Skin epidermis (tissue), 12 donors: ENCODE results near the gene TCF23.
A peak's percentile ranks its signal among the peaks of the same experiment; 100 is the strongest.
"Not testable (repeated sequence)": the region's sequence is repeated elsewhere in the genome, so short reads cannot be mapped to it uniquely, and the experiment has no call there.

Source experiments
- H3K27ac ChIP-seq, 21 experiments: fragments of 200-600 bp; sonication (generic) in 11 of 21; one replicate each; pipeline ENCODE4 v1.5.0; 2020; ENCODE audit warnings: mild to moderate bottlenecking in 3 of 21, inconsistent platforms in 2 of 21, moderate library complexity in 2 of 21
- H3K4me3 ChIP-seq, 7 experiments: fragments of 200-600 bp; sonication (generic) in 2 of 7; one replicate each; pipeline ENCODE4 v1.5.0; 2020; ENCODE audit warnings: inconsistent platforms in 2 of 7, mild to moderate bottlenecking in 2 of 7, moderate library complexity in 1 of 7

TCF23 gene

DNA sequence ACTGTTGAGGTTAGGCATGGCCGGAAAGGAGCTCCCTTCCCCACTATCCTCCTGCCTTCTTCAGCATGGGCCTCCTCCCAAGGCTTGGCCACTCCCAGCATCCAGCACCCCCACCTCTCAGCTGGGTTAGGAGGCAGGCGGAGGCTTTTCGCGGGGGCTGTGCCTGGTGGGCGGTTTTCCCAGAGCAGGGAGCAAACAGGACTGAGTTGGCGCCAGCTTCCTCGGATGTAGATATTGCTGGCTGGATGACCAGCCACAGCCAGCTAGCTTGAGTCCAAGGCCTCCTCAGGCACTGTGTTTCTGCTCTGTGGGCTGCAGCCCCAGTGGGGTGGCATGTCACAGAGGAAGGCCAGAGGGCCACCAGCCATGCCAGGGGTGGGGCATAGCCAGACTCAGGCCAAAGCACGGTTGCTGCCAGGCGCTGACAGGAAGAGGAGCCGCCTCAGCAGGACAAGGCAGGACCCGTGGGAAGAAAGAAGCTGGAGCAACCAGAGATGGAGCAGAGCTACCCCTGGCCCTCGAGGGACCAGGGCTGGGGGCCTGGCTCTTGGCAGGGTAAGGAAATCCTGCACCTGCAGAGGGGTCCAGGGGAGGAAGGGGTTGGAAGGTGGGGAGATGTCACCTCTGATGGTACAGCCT, at the start of gene TCF23:
Gene TCF23, plus strand, starts transcription at position 204 of the 639 bp plus-strand sequence. Its CDS starts 130 bp downstream, at position 334.
- H3K27ac ChIP-seq, result no peak within 1 kb of the TSS
- no peak within 1 kb of the TSS for H3K4me3 ChIP-seq

GRCh38 chr2:27099334-27099955, 49.4 kb upstream of the TCF23 start:
- Histone ChIP-seq H3K4me3 (no peak overlapping the region), H3K27ac (no peak overlapping the region)

DNA sequence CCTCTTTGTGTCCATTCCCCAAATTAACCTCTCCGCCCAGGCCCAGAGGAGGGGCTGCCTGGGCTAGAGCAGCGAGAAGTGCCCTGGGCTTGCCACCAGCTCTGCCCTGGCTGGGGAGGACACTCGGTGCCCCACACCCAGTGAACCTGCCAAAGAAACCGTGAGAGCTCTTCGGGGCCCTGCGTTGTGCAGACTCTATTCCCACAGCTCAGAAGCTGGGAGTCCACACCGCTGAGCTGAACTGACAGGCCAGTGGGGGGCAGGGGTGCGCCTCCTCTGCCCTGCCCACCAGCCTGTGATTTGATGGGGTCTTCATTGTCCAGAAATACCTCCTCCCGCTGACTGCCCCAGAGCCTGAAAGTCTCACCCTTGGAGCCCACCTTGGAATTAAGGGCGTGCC, 48.8 kb upstream of the TCF23 start:
- no peak overlapping the region for H3K4me3 ChIP-seq
- no peak overlapping the region for H3K27ac ChIP-seq

DNA sequence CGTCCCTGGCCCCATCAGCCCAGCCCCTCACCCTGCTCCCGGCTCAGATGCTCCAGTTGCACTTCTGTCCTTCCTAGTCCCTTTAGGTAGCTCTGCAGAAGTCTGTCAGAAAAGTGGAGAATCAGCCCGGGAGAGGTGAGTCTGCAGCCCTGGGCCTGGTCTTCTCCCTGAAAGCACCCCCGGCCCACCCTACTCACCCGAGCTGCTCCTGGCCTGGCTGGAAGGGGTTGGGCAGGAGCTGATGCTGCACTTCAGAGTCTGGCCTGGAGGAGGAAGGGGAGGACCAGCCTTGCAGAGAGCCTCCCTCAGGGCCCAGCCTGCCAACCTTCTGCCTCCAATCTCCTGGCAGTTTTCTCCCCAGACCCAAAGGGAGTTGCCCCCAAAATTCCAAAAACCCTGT, 46.5 kb upstream of the TCF23 start:
- H3K27ac ChIP-seq, result no peak overlapping the region
- no peak overlapping the region for H3K4me3 ChIP-seq

DNA sequence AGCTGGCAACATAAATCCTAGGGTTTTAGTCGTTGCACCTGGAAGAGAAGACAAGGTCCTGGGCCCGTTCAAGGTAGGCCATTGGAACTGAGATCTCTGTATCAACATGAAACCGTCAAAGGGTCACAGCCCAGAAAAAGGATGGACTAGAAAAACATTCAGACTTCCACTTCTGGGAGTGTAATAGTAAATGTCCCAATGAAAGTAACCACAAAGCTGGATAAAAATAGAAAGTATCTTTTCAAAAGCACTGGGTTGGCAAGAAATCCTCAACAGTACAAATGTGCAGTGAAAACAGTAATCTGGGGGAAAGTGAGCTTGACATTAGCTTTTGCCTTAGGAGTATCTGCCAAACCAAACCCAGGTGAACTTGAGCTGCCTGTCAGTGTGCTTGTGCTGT, 42.8 kb upstream of the TCF23 start:
- H3K27ac ChIP-seq, result no peak overlapping the region
- no peak overlapping the region for H3K4me3 ChIP-seq

DNA sequence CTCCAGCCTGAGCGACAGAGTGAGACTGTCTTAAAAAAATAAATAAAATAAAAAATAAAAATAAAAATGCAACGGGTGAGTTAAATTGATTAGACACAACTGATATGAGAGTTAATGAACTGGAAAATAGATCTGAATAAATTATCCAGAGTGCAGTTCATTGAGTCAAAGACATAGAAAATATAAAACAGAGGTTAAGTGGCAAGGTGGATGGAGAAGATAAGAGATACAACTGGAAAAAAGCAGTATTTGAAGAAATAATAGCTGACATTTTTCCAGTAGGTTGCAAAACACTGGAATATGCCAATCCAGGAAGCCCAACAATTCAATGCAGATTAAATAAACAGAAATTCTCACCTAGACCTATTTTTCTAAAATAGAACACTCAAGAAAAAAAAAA, 40.6 kb upstream of the TCF23 start:
- Histone ChIP-seq H3K27ac (no peak overlapping the region), H3K4me3 (no peak overlapping the region)

DNA sequence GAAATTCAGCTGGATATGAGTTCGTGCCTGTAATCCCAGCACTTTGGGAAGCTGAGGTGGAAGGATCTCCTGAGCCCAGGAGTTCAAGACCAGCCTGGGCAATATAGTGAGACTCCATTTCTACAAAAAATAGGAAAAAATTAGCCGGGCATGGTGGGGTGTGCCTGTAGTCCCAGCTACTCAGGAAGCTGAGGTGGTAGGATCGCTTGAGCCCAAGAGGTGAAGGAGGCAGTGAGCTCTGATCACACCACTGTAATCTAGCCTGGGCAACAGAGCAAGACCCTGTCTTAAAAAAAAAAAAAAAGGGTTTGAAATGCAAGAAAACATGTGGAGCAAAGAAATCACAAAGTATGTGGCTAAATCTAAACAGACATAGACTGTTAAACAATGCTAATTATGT, 39.7 kb upstream of the TCF23 start:
- H3K4me3 ChIP-seq, result no peak overlapping the region
- no peak overlapping the region for H3K27ac ChIP-seq

DNA sequence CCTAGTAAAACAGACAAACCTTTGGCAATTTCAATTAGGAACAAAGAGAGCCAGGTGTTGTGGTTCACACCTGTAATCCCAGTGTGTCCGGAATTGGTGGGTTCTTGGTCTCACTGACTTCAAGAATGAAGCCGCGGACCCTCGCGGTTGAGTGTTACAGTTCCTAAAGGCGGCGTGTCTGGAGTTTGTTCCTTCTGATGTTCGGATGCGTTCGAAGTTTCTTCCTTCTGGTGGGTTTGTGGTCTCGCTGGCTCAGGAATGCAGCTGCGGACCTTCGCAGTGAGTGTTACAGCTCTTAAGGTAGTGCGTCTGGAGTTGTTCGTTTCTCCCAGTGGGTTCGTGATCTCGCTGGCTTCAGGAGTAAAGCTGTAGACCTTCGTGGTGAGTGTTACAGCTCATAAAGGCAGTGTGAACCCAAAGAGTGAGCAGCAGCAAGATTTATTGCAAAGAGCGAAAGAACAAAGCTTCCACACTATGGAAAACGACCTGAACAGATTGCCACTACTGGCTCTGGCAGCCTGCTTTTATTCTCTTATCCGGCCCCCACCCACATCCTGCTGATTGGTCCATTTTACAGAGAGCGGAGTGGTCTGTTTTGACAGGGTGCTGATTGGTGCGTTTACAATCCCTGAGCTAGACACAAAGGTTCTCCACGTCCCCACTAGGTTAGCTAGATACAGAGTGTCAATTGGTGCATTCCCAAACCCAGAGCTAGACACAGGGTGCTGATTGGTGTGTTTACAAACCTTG, 38.0 kb upstream of the TCF23 start:
- not testable (repeated sequence) for H3K4me3 ChIP-seq, H3K27ac ChIP-seq

DNA sequence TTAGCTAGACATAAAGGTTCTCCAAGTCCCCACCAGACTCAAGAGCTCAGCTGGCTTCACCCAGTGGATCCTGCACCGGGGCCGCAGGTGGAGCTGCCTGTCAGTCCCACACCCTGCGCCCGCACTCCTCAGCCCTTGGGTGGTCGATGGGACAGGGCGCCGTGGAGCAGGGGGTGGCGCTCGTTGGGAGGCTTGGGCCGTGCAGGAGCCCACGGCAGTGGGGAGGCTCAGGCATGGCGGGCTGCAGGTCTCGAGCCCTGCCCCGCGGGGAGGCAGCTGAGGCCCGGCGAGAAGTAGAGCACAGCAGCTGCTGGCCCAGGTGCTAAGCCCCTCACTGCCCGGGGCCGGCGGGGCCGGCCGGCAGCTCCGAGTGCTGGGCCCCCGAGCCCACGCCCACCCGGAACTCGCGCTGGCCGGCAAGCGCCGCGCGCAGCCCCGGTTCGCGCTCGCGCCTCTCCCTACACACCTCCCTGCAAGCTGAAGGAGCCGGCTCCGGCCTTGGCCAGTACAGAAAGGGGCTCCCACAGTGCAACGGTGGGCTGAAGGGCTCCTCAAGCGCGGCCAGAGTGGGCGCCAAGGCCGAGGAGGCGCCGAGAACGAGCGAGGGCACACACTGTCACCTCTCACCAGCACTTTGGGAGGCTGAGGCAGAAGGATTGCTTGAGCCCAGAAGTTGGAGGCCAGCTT, 37.3 kb upstream of the TCF23 start:
- not testable (repeated sequence) for H3K27ac ChIP-seq, H3K4me3 ChIP-seq

- no peak overlapping the region for H3K27ac ChIP-seq
- no peak overlapping the region for H3K4me3 ChIP-seq
Measured at GRCh38 chr2:27115519-27115918, 33.3 kb upstream of the TCF23 start.

GRCh38 chr2:27117995-27118524, 30.7 kb upstream of the TCF23 start:
- Histone ChIP-seq H3K4me3 (peak overlapping the region in 6 of 7 experiments; percentile 24 to 53 (median 34)), H3K27ac (no peak overlapping the region)

DNA sequence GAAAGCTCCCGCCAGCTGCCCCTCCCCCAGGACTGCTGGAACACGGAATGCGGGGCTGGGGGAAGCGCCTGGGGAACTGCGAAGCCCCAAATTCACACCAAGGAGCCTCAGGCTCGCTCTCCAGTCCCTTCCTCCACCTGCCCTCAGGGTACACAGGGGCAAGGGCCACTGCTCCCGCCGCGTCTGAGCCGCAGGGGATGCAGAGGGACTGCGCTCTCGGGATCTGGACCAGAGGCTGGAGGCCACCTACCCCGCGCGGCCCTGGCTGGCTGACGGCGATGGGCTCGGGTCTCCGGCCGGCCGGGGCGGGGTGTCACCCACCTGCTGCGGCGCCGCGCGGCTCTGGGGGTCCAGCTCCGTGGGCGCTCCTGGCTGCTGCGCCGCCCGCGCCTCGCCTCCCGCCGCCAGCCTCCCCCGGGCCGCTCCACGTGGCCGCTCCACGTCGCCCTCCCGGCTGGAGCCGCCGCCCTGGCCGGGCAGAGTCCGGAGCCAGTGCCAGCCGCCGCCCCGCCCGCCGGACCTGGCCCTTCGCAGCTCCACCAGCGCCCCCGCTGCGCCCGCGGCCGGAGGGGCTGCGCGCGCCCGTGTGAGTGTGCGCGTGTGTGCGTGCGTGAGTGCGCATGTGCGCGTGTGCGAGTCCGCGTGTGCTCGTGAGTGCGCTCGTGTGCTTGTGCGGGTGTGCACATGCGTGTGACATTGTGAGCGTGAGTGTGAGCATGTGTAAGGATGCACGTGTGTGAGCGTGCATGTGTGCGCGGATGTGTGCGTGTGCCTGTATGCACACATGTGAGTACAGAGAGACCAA, 30.1 kb upstream of the TCF23 start, which contains the start of gene CGREF1:
Gene CGREF1, minus strand, starts transcription at position 604 of the 805 bp plus-strand sequence. CDS start 14,762 bp downstream, outside the sequence.
- no peak within 1 kb of the TSS for H3K27ac ChIP-seq
- H3K4me3 ChIP-seq, result peak within 1 kb of the TSS; percentile 24 to 53 (median 35)

GRCh38 chr2:27119330-27119670, 29.5 kb upstream of the TCF23 start:
- H3K27ac ChIP-seq, result not testable (repeated sequence)
- peak overlapping the region in 4 of 7 experiments; percentile 30 to 53 (median 42) for H3K4me3 ChIP-seq

GRCh38 chr2:27121906-27122305, 26.9 kb upstream of the TCF23 start:
- Histone ChIP-seq H3K4me3 (no peak overlapping the region), H3K27ac (no peak overlapping the region)

DNA sequence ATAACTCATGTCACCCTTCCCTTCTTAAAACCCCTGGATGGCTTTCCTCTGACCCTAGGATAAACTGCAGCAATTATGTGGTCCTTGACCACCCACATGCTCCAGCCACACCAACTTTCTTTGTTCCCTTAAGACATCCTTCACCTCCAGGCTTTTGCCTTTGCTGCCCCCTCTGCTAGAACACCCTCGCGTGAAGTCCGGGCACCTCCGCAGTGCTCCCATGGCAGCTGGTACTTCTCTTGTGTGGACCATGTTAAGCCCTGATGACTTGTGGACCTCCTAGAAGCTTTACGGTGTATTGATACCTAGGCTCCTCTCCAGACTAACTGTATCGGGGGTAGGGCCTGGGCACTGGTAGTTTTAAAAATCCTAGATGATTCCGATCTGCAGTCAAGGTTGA, 26.0 kb upstream of the TCF23 start:
- H3K4me3 ChIP-seq, result peak overlapping the region in 2 of 7 experiments; percentile 64 to 72
- peak overlapping the region in 2 of 21 experiments; percentile 39 to 40 for H3K27ac ChIP-seq

GRCh38 chr2:27123302-27124150, 25.3 kb upstream of the TCF23 start, which contains the start of gene ABHD1:
Gene ABHD1 (plus strand): TSS chr2:27123815. CDS start chr2:27123949, 134 bp downstream.
- H3K4me3 ChIP-seq, result peak within 1 kb of the TSS; percentile 36 to 72 (median 50)
- peak within 1 kb of the TSS in 16 of 21 experiments; percentile 9 to 81 (median 47) for H3K27ac ChIP-seq

- Histone ChIP-seq H3K27ac (no peak overlapping the region), H3K4me3 (no peak overlapping the region)
Measured at GRCh38 chr2:27125104-27125503, 23.7 kb upstream of the TCF23 start.

DNA sequence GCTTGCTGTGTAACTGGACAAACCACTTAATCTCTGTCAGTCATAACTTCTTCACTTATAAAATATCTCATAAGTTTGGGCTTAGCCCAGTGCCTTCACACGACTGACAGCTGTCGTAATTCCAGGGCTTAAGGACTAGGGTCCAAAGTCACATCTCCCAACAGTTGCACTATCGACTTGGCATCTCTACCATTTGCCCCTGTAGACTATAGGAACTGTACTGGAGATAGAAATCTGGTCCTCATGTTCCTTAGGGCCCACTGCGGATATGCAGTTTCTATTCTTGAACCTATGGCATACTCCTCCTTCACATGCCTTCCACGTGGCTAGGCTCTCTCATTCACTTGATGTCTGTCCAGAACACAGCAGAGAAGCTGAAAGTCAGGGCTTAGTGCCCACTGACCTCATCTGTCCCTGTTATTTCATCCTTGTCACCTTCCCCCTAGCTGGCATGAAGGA, 22.5 kb upstream of the TCF23 start:
- H3K4me3 ChIP-seq, result no peak overlapping the region
- no peak overlapping the region for H3K27ac ChIP-seq
